ENCODE measurements around the gene ACACA.

GRCh38 chr17:37294888-37295287 lies 111.7 kb downstream of the ACACA start:
- TF ChIP-seq EP300 (IDR thresholded peaks at IDR 0.05) (no peak), CTCF (IDR thresholded peaks at IDR 0.05) (no peak), POLR2A (IDR thresholded peaks at IDR 0.05) (no peak)

Measured in ovary (tissue), 3 donors.